ENCODE measurements around the gene DCST1.

DCST1 gene

GRCh38 chr1:155083052-155083541 lies 49.5 kb downstream of the DCST1 start (continued):
- TF ChIP-seq POU6F1 (CRISPR knock-in tag; IDR thresholded peaks at IDR 0.05; ENCODE audit: borderline replicate concordance, low read depth) = no peak
- no peak for TF ChIP-seq ZNF8 (CRISPR knock-in tag; IDR thresholded peaks at IDR 0.05)
- TF ChIP-seq ARNTL (CRISPR knock-in tag; IDR thresholded peaks at IDR 0.05; ENCODE audit: borderline replicate concordance, low read depth) = no peak
- TF ChIP-seq ZNF565 (CRISPR knock-in tag; conservative IDR thresholded peaks at IDR 0.05; ENCODE audit: low read depth) = no peak
- TF ChIP-seq ZC3H10 (CRISPR knock-in tag; IDR thresholded peaks at IDR 0.05) = no peak
- no peak for TF ChIP-seq SNAI2 (CRISPR knock-in tag; IDR thresholded peaks at IDR 0.05)
- TF ChIP-seq ZFP30 (CRISPR knock-in tag; IDR thresholded peaks at IDR 0.05) = no peak
- no peak for TF ChIP-seq CSRNP3 (CRISPR knock-in tag; IDR thresholded peaks at IDR 0.05)

GRCh38 chr1:155083865-155084721 lies 50.5 kb downstream of the DCST1 start:
- TF ChIP-seq ZNF70 (CRISPR knock-in tag; IDR thresholded peaks at IDR 0.05) = no peak
- peak; percentile 8 for ATAC-seq

- no peak for TF ChIP-seq ESRRG (CRISPR knock-in tag; IDR thresholded peaks at IDR 0.05)
- no peak for TF ChIP-seq OSR1 (CRISPR knock-in tag; IDR thresholded peaks at IDR 0.05)
- TF ChIP-seq BACH2 (CRISPR knock-in tag; IDR thresholded peaks at IDR 0.05; ENCODE audit: borderline replicate concordance) = no peak
- TF ChIP-seq ZFP3 (CRISPR knock-in tag; IDR thresholded peaks at IDR 0.05) = no peak
- TF ChIP-seq TSHZ2 (CRISPR knock-in tag; IDR thresholded peaks at IDR 0.05) = no peak
- no peak for TF ChIP-seq ZFP30 (CRISPR knock-in tag; IDR thresholded peaks at IDR 0.05)
- no peak for TF ChIP-seq TCF4 (CRISPR knock-in tag; IDR thresholded peaks at IDR 0.05; ENCODE audit: borderline replicate concordance)
- TF ChIP-seq POU6F1 (CRISPR knock-in tag; IDR thresholded peaks at IDR 0.05; ENCODE audit: borderline replicate concordance, low read depth) = no peak
- no peak for TF ChIP-seq ZC3H10 (CRISPR knock-in tag; IDR thresholded peaks at IDR 0.05)
- TF ChIP-seq CSRNP3 (CRISPR knock-in tag; IDR thresholded peaks at IDR 0.05) = no peak
- ATAC-seq = peak; percentile 86
These were observed 51.3 kb downstream of the DCST1 start for GRCh38 chr1:155084722-155085503.

Data from SK-N-SH treated with all-trans-retinoic acid at 6 μM for 48 hours (cell line).